Loucy (cell line): ENCODE data around the gene FMO1.

Experiments
- H2AFZ ChIP-seq: fragments of 200-600 bp; sonication (generic); 2 replicates; pipeline ENCODE4 v1.6.0; 2016; ENCODE audit warnings: antibody characterized with exemption, mild to moderate bottlenecking, low read length, moderate library complexity
- H3F3A ChIP-seq: fragments of 200-600 bp; 2 replicates; pipeline ENCODE4 v1.6.0; 2016; ENCODE audit warnings: antibody characterized with exemption, low read depth, mild to moderate bottlenecking
- H3K27me3 ChIP-seq: fragments of 200-600 bp; sonication (generic); 2 replicates; pipeline ENCODE4 v1.6.1; 2014; ENCODE audit warnings: low read length, mild to moderate bottlenecking; ENCODE audit not compliant: insufficient read depth, poor library complexity, severe bottlenecking
- H3K36me3 ChIP-seq: fragments of 200-600 bp; sonication (generic); 2 replicates; pipeline ENCODE4 v1.6.1; 2016; ENCODE audit warnings: low read length; ENCODE audit not compliant: insufficient read depth
- H3K4me1 ChIP-seq: fragments of 200-600 bp; sonication (generic); 2 replicates; pipeline ENCODE4 v1.5.1; 2014; ENCODE audit warnings: low read length, mild to moderate bottlenecking; ENCODE audit not compliant: insufficient read depth, poor library complexity, severe bottlenecking
- H3K4me2 ChIP-seq: fragments of 200-600 bp; sonication (generic); 2 replicates; pipeline ENCODE4 v1.6.0; 2014; ENCODE audit warnings: antibody characterized with exemption, low read length, low read depth, mild to moderate bottlenecking; ENCODE audit not compliant: poor library complexity, severe bottlenecking
- H3K4me3 ChIP-seq: fragments of 200-600 bp; sonication (generic); 2 replicates; pipeline ENCODE4 v1.5.1; 2014; ENCODE audit warnings: low read length, mild to moderate bottlenecking, mixed read lengths; ENCODE audit not compliant: poor library complexity, severe bottlenecking
- H3K79me2 ChIP-seq: fragments of 200-600 bp; sonication (generic); 2 replicates; pipeline ENCODE4 v1.6.1; 2014; ENCODE audit warnings: low read length; ENCODE audit not compliant: insufficient read depth
- H3K9ac ChIP-seq: fragments of 200-600 bp; sonication (generic); 2 replicates; pipeline ENCODE4 v1.6.0; 2014; ENCODE audit warnings: mild to moderate bottlenecking, low read depth, low read length, moderate library complexity; ENCODE audit not compliant: poor library complexity, severe bottlenecking
- H3K9me2 ChIP-seq: fragments of 200-600 bp; sonication (generic); replicated peaks from 2 replicates; pipeline ENCODE4 v1.6.1; 2016; ENCODE audit warnings: low read depth, low read length, mixed read lengths
- H3K9me3 ChIP-seq: fragments of 200-600 bp; sonication (generic); 2 replicates; pipeline ENCODE4 v1.6.1; 2014; ENCODE audit warnings: mild to moderate bottlenecking, antibody characterized with exemption, low read length, low read depth; ENCODE audit not compliant: insufficient read depth
- H4K20me1 ChIP-seq: fragments of 200-600 bp; sonication (generic); 2 replicates; pipeline ENCODE4 v1.6.0; 2014; ENCODE audit warnings: antibody characterized with exemption, low read length, mild to moderate bottlenecking; ENCODE audit not compliant: insufficient read depth, poor library complexity, severe bottlenecking
- CTCF ChIP-seq: fragments of 200-600 bp; sonication (generic); conservative IDR thresholded peaks from 2 replicates; pipeline ENCODE4 v1.5.1; 2014; ENCODE audit warnings: mild to moderate bottlenecking, antibody characterized with exemption, low read length
- EZH2phosphoT487 ChIP-seq: fragments of 200-600 bp; IDR thresholded peaks from 2 replicates; pipeline ENCODE4 v1.6.1; 2018; ENCODE audit warnings: antibody characterized with exemption, mild to moderate bottlenecking, moderate library complexity, borderline replicate concordance

The FMO1 gene

GRCh38 chr1:171265686-171266085 lies 17.4 kb downstream of the FMO1 start:
- Histone ChIP-seq H3K9ac (no peak overlapping the region), H3K27me3 (no peaks in the 10 kb centered on the region), H3K36me3 (no peaks in the 10 kb centered on the region), H3K4me3 (no peak overlapping the region), H3F3A (no peaks in the 10 kb centered on the region), H3K79me2 (no peaks in the 10 kb centered on the region), H4K20me1 (no peaks in the 10 kb centered on the region), H3K4me1 (no peaks in the 10 kb centered on the region), H3K9me2 (no peaks in the 10 kb centered on the region), H3K9me3 (no peaks in the 10 kb centered on the region), H2AFZ (no peak overlapping the region), H3K4me2 (no peak overlapping the region)
- TF ChIP-seq CTCF (no peak), EZH2phosphoT487 (no peak)

- H3K4me1 ChIP-seq: no peaks in the 10 kb centered on the region
- no peak overlapping the region for H3K4me3 ChIP-seq
- no peaks in the 10 kb centered on the region for H3K9me3 ChIP-seq
- no peaks in the 10 kb centered on the region for H4K20me1 ChIP-seq
- TF ChIP-seq EZH2phosphoT487 (no peak), CTCF (no peak)
- no peak overlapping the region for H3K4me2 ChIP-seq
- H3F3A ChIP-seq: no peaks in the 10 kb centered on the region
- H3K9ac ChIP-seq: no peak overlapping the region
- no peaks in the 10 kb centered on the region for H3K27me3 ChIP-seq
- no peaks in the 10 kb centered on the region for H3K79me2 ChIP-seq
- no peaks in the 10 kb centered on the region for H3K9me2 ChIP-seq
- no peak overlapping the region for H2AFZ ChIP-seq
- H3K36me3 ChIP-seq: no peaks in the 10 kb centered on the region
Observed at GRCh38 chr1:171266930-171267329, 18.6 kb downstream of the FMO1 start.

- Histone ChIP-seq H3K79me2 (no peaks in the 10 kb centered on the region), H2AFZ (no peak overlapping the region), H3F3A (no peaks in the 10 kb centered on the region), H4K20me1 (no peaks in the 10 kb centered on the region), H3K9me3 (no peaks in the 10 kb centered on the region), H3K36me3 (no peaks in the 10 kb centered on the region), H3K9ac (no peak overlapping the region), H3K4me1 (no peaks in the 10 kb centered on the region), H3K27me3 (no peaks in the 10 kb centered on the region), H3K4me3 (no peak overlapping the region), H3K9me2 (no peaks in the 10 kb centered on the region), H3K4me2 (no peak overlapping the region)
- no peak for TF ChIP-seq CTCF
Observed at GRCh38 chr1:171267391-171267790, 19.1 kb downstream of the FMO1 start.
